Muscle of leg (tissue), 16 donors: ENCODE data around the gene GLI2. TPM values are rescaled to one million over a fixed set of nuclear protein-coding genes. Genes with fewer than 3 reads are reported as not detected.
A peak's percentile ranks its signal among the peaks of the same experiment; 100 is the strongest.

Experiments used
- DNase-seq: peaks from one replicate; pipeline ENCODE4 v3.0.0; 2013
- H3K27ac ChIP-seq: one replicate; pipeline ENCODE4 v1.5.1; 2013; ENCODE audit warnings: mild to moderate bottlenecking, low read length, control low read depth
- H3K27me3 ChIP-seq: one replicate; pipeline ENCODE4 v1.6.1; 2013; ENCODE audit warnings: low read length; ENCODE audit not compliant: control insufficient read depth, insufficient read depth
- H3K36me3 ChIP-seq: one replicate; pipeline ENCODE4 v1.6.1; 2013; ENCODE audit warnings: low read length; ENCODE audit not compliant: control insufficient read depth, insufficient read depth
- H3K4me1 ChIP-seq: one replicate; pipeline ENCODE4 v1.6.1; 2013; ENCODE audit warnings: low read length; ENCODE audit not compliant: control insufficient read depth, insufficient read depth
- H3K4me3 ChIP-seq: one replicate; pipeline ENCODE4 v1.5.1; 2013; ENCODE audit warnings: low read length, control low read depth
- H3K9me3 ChIP-seq: replicated peaks from 2 replicates; pipeline ENCODE4 v1.6.1; 2013; ENCODE audit warnings: low read depth, low read length; ENCODE audit not compliant: control insufficient read depth
- WGBS: methylation state at CpG from one replicate; pipeline ENCODE4 v1.1.5; 2013; ENCODE audit warnings: missing lambda C conversion rate; ENCODE audit not compliant: insufficient coverage; 5-methylcytosine and 5-hydroxymethylcytosine counted together
- long read RNA-seq, 11 donors: transcript quantifications; one replicate each; lab custom pipeline, GENCODE V29; 2026
- polyA plus RNA-seq, 8 donors: library from polyadenylated mRNA; unstranded; fragments of 120-200 nt; gene quantifications; one replicate each; pipeline versions ENCODE4 v1.2.1 to v1.2.3, GENCODE V29; 2013; ENCODE audit warnings: inconsistent platforms in 1 of 8, low replicate concordance in 1 of 8; ENCODE audit not compliant: insufficient read length in 8 of 8, insufficient read depth in 1 of 8
- total RNA-seq: library from RNA; stranded (reverse); fragments of 120-200 nt; gene quantifications from one replicate; pipeline ENCODE4 v1.2.4, GENCODE V29; 2013

GLI2 gene
- total RNA-seq (6.2 TPM), polyA plus RNA-seq (10 to 100 TPM in 6 of 8 donors, 1 to 10 TPM in 2; 6.1 to 18.6 (median 12.1) TPM)
- long read RNA-seq, donor 1 = 0 reads
- long read RNA-seq, donor 2 = 0 reads
- long read RNA-seq, donor 3 = 0 reads
- long read RNA-seq, donor 4 = 0 reads
- long read RNA-seq, donor 5 = 0 reads
- long read RNA-seq, donor 6 = 0 reads
- long read RNA-seq, donor 7 = 0 reads
- long read RNA-seq, donor 8 = 0 reads
- long read RNA-seq, donor 9 = 0 reads
- long read RNA-seq, donor 10 = 0 reads
- long read RNA-seq, donor 11 = 0 reads

GRCh38 chr2:120735746-120736170, at the start of gene GLI2:
TSS of gene GLI2 (plus strand) at chr2:120735868. CDS start at chr2:120797321, 61,453 bp downstream.
- under 1% methylated on average over 56 of the region's 59 CpGs for WGBS
- H3K27me3 ChIP-seq = peaks cover 62% of the 10 kb centered on the region
- peak; percentile 93 for DNase-seq
- H3K27ac ChIP-seq = peak within 1 kb of the TSS; percentile 92
- peaks cover 39% of the 10 kb centered on the region for H3K4me1 ChIP-seq
- H3K36me3 ChIP-seq = no peaks in the 10 kb centered on the region
- peak within 1 kb of the TSS; percentile 66 for H3K4me3 ChIP-seq
- H3K9me3 ChIP-seq = no peaks in the 10 kb centered on the region

GRCh38 chr2:120685974-120686297, 49.7 kb upstream of the GLI2 start:
- Histone ChIP-seq H3K4me1 (peaks cover 15% of the 10 kb centered on the region), H3K4me3 (no peak overlapping the region), H3K9me3 (no peaks in the 10 kb centered on the region), H3K27me3 (peaks cover 29% of the 10 kb centered on the region), H3K36me3 (no peaks in the 10 kb centered on the region), H3K27ac (no peak overlapping the region)
- 90% methylated on average over 11 of the region's 12 CpGs for WGBS
- DNase-seq = no peak

DNA sequence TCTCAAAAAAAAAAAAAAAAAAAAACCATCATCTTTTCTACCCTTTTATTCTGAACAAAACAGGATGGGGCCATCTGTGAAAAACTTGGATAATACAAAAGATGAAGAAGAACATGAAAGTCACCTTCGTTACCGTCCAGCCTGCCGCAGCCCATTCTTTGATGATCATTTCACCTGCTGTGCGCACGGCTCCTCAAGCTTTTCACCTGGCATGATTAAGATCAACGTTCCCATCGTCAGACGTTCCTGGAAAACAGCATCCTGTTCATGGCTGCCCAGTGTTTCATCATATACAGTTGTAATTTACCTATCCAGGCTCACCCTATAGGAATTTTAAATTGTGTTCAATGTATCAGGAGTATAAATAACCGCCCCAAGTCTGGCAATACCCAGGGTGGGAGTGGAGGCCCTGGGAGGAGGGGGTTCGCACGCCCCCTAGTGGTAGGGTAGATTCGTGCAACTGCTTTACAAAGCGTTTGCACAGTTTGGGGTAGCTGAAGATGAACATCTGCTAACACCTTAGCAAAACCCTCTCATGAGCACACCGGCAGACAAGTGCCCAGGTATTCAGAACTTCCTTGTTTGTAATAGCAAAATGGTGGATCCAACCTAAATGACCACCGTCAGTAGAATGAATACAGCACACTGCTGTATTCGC, 49.0 kb upstream of the GLI2 start:
- DNase-seq = no peak
- H3K4me3 ChIP-seq = no peak overlapping the region
- no peaks in the 10 kb centered on the region for H3K36me3 ChIP-seq
- 91% methylated on average over 6 of the region's 16 CpGs for WGBS
- no peak overlapping the region for H3K27ac ChIP-seq
- H3K27me3 ChIP-seq = peaks cover 24% of the 10 kb centered on the region
- H3K4me1 ChIP-seq = peaks cover 15% of the 10 kb centered on the region
- no peaks in the 10 kb centered on the region for H3K9me3 ChIP-seq

- WGBS = 100% methylated on average over 1 of the region's 2 CpGs
- Histone ChIP-seq H3K9me3 (no peaks in the 10 kb centered on the region), H3K4me1 (peaks cover 15% of the 10 kb centered on the region), H3K4me3 (no peak overlapping the region), H3K27ac (no peak overlapping the region), H3K27me3 (peaks cover 24% of the 10 kb centered on the region), H3K36me3 (no peaks in the 10 kb centered on the region)
- DNase-seq = no peak
Measured at GRCh38 chr2:120687210-120687609, 48.5 kb upstream of the GLI2 start.

DNA sequence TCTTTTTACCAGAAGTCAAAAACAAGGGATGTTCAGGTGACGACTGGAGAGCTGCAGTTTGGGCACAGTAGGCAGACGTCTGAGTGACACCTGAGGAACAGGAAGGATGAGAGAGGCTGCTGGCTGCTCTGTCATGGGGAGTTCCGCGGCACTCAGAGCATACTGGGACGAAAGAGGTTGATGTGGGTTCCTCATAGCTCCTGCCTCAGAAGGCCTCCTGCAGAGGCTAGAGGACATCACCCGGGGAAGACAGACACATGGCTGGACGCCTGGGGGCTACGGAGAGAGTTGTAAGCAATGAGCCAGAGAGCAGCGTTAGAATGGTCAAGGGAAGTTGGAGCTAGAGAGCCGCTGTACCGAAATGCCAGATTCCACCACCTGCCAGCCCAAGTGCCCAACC, 45.1 kb upstream of the GLI2 start:
- Histone ChIP-seq H3K27ac (no peak overlapping the region), H3K36me3 (no peaks in the 10 kb centered on the region), H3K4me3 (no peak overlapping the region), H3K27me3 (peaks cover 30% of the 10 kb centered on the region), H3K9me3 (no peaks in the 10 kb centered on the region), H3K4me1 (peaks cover 6% of the 10 kb centered on the region)
- DNase-seq = no peak
- WGBS = 52% methylated on average over 6 of the region's 11 CpGs

- Histone ChIP-seq H3K4me3 (no peak overlapping the region), H3K36me3 (no peaks in the 10 kb centered on the region), H3K27ac (no peak overlapping the region), H3K4me1 (peaks cover 6% of the 10 kb centered on the region), H3K27me3 (peaks cover 33% of the 10 kb centered on the region), H3K9me3 (no peaks in the 10 kb centered on the region)
- DNase-seq = no peak
- WGBS = 75% methylated on average over 3 of the region's 4 CpGs
Measured at GRCh38 chr2:120691410-120691809, 44.3 kb upstream of the GLI2 start.

DNA sequence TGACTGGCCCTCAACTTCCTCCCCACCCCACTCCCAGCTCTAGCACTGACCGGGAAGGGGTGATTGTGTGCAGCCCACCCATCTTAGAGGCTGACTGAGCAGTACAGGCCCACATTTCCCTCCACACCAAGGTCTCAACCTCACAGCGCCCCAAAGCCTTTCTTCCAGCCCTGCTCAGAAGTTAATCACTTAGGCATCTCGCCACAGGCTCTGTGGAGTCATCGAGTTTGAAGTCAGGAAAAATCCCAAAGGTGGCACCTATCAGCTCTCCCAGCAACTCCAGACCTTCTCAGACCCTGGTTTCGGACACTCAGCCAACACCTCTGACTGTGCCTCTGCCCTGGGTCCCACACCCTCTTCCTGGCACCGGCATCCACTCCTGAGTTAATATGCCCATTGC, 43.0 kb upstream of the GLI2 start:
- no peak for DNase-seq
- Histone ChIP-seq H3K9me3 (no peaks in the 10 kb centered on the region), H3K36me3 (no peaks in the 10 kb centered on the region), H3K27ac (no peak overlapping the region), H3K4me1 (peaks cover 6% of the 10 kb centered on the region), H3K27me3 (peaks cover 31% of the 10 kb centered on the region), H3K4me3 (no peak overlapping the region)
- WGBS = 88% methylated on average over 6 of the region's 6 CpGs

- H3K4me3 ChIP-seq = no peak overlapping the region
- WGBS = 94% methylated on average over 2 of the region's 2 CpGs
- H3K9me3 ChIP-seq = no peaks in the 10 kb centered on the region
- H3K27ac ChIP-seq = no peak overlapping the region
- peaks cover 6% of the 10 kb centered on the region for H3K4me1 ChIP-seq
- H3K27me3 ChIP-seq = peaks cover 31% of the 10 kb centered on the region
- H3K36me3 ChIP-seq = no peaks in the 10 kb centered on the region
- no peak for DNase-seq
Measured at GRCh38 chr2:120693121-120693520, 42.5 kb upstream of the GLI2 start.

DNA sequence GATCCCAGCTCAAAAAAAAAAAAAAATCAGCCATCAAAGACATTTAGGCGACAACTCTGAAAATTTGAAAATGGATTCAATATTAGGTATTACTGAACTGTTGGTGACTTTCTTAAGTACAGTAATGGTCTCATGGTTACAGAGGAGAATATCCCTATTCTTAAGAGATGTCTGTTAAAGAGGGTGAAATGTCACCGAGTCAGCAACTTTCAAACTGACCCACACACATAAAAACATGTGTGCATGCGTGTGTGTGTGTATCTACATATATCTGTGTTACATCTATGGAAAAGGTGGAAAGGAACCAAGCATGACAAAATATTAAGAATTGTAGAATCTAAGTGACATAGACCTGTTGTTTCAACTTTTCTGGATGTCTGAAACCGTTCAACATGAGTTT, 41.6 kb upstream of the GLI2 start:
- H3K4me3 ChIP-seq = no peak overlapping the region
- 40% methylated on average over 1 of the region's 4 CpGs for WGBS
- peaks cover 6% of the 10 kb centered on the region for H3K4me1 ChIP-seq
- H3K27me3 ChIP-seq = peaks cover 31% of the 10 kb centered on the region
- no peaks in the 10 kb centered on the region for H3K36me3 ChIP-seq
- no peak for DNase-seq
- H3K9me3 ChIP-seq = no peaks in the 10 kb centered on the region
- no peak overlapping the region for H3K27ac ChIP-seq

GRCh38 chr2:120697471-120697870, 38.2 kb upstream of the GLI2 start:
- Histone ChIP-seq H3K4me3 (no peak overlapping the region), H3K9me3 (no peaks in the 10 kb centered on the region), H3K4me1 (peaks cover 6% of the 10 kb centered on the region), H3K27me3 (peaks cover 32% of the 10 kb centered on the region), H3K36me3 (no peaks in the 10 kb centered on the region), H3K27ac (no peak overlapping the region)
- WGBS = 100% methylated on average over 1 of the region's 2 CpGs
- no peak for DNase-seq
